IMR-90 (cell line): ENCODE results near the gene ANKRD44.

Experiments used
- CEBPB ChIP-seq: IDR thresholded peaks from 2 replicates; pipeline ENCODE4 v1.6.1; 2012; ENCODE audit warnings: low read depth, low read length, improper control_type of control experiment
- MXI1 ChIP-seq: IDR thresholded peaks from 2 replicates; pipeline ENCODE4 v1.6.1; 2012; ENCODE audit warnings: low read depth, mild to moderate bottlenecking, low read length, moderate library complexity, borderline replicate concordance
- TF ChIP-seq, protein P1 (sequence below): conservative IDR thresholded peaks from 2 replicates; pipeline ENCODE4 v1.5.1; 2012; ENCODE audit warnings: mild to moderate bottlenecking, low read depth, low read length, improper control_type of control experiment

GRCh38 chr2:197309691-197310231 lies 819 bp downstream of the ANKRD44 start:
- no peak for TF ChIP-seq CEBPB
- TF ChIP-seq, protein P1, sequence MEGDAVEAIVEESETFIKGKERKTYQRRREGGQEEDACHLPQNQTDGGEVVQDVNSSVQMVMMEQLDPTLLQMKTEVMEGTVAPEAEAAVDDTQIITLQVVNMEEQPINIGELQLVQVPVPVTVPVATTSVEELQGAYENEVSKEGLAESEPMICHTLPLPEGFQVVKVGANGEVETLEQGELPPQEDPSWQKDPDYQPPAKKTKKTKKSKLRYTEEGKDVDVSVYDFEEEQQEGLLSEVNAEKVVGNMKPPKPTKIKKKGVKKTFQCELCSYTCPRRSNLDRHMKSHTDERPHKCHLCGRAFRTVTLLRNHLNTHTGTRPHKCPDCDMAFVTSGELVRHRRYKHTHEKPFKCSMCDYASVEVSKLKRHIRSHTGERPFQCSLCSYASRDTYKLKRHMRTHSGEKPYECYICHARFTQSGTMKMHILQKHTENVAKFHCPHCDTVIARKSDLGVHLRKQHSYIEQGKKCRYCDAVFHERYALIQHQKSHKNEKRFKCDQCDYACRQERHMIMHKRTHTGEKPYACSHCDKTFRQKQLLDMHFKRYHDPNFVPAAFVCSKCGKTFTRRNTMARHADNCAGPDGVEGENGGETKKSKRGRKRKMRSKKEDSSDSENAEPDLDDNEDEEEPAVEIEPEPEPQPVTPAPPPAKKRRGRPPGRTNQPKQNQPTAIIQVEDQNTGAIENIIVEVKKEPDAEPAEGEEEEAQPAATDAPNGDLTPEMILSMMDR = no peak
- no peak for TF ChIP-seq MXI1
